Cardiac fibroblast (primary cell): Measurements from ENCODE around the gene TMEM108.

Experiments
- DNase-seq, 2 donors: peaks; one replicate each; pipeline versions ENCODE4 v3.0.0 to v3.0.0-alpha.2; 2010; ENCODE audit warnings: low read depth in 2 of 2
- H3K4me3 ChIP-seq, 2 donors: replicated peaks in 1 of 2; 1 replicate in 1 of 2; 2 replicates in 1 of 2; pipeline ENCODE4 v1.5.1; 2011; ENCODE audit warnings: low read depth in 2 of 2, low read length in 2 of 2, mild to moderate bottlenecking in 2 of 2, moderate library complexity in 1 of 2
- TF ChIP-seq, protein P1 (sequence below): IDR thresholded peaks from one replicate; pipeline ENCODE4 v1.5.1; 2011; ENCODE audit warnings: low read depth, mild to moderate bottlenecking, low read length, inconsistent platforms

The TMEM108 gene

DNA sequence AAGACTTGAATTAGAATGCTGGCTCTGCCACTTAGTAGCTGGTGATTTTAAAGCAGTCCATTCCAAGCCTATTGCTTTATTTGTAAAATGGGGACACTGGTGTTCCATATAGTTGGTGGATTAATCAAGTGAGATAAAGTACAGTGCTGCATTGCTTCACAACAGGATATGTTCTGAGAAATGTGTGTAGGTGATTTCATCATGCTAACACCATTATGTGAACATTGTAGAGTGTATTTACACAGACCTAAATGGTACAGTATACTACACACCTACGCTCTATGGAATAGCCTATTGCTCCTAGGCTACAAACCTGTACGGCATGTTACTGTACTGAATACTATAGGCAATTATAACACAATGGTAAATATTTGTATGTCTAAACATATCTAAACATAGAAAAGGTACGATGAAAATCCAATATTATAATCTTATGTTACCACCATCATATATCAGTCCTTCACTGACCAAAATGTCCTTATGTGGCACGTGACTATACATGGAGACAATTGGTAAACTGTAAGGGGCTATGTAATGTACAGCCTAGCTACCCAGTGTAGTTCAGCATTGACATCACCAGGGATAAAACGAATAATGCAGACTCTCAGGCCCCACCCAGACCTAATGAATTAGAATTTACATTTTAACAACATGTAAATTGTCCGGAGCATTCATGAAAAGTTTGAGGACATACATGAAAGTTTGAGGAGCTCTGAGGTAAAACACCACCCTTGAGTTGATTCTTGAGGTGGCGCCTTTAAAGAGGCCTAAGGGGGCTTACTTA is 240.3 kb downstream of the TMEM108 start:
- peak in 1 of 2 donors; percentile 36 for DNase-seq
- H3K4me3 ChIP-seq = no peak overlapping the region
- TF ChIP-seq, protein P1, sequence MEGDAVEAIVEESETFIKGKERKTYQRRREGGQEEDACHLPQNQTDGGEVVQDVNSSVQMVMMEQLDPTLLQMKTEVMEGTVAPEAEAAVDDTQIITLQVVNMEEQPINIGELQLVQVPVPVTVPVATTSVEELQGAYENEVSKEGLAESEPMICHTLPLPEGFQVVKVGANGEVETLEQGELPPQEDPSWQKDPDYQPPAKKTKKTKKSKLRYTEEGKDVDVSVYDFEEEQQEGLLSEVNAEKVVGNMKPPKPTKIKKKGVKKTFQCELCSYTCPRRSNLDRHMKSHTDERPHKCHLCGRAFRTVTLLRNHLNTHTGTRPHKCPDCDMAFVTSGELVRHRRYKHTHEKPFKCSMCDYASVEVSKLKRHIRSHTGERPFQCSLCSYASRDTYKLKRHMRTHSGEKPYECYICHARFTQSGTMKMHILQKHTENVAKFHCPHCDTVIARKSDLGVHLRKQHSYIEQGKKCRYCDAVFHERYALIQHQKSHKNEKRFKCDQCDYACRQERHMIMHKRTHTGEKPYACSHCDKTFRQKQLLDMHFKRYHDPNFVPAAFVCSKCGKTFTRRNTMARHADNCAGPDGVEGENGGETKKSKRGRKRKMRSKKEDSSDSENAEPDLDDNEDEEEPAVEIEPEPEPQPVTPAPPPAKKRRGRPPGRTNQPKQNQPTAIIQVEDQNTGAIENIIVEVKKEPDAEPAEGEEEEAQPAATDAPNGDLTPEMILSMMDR = no peak

DNA sequence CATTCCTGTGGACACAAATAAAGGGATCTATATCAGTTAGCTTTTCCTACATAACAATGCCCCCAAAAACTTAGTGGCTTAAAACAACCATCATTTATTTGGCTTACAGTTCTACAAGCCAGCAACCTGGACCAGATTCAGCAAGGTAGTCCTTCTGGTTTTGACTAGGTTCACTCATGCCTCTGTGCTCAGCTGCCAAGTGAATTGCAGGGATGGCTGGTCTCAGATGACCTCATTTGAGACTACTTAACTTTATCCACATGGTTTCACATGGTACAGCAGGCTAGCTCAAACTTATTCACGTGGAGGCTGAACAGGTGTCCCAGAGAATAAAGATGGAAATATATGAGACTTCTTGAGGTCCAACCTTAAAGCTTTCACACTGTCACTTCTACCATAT is 242.4 kb downstream of the TMEM108 start:
- TF ChIP-seq, protein P1 = no peak
- no peak for DNase-seq
- H3K4me3 ChIP-seq = no peak overlapping the region

DNA sequence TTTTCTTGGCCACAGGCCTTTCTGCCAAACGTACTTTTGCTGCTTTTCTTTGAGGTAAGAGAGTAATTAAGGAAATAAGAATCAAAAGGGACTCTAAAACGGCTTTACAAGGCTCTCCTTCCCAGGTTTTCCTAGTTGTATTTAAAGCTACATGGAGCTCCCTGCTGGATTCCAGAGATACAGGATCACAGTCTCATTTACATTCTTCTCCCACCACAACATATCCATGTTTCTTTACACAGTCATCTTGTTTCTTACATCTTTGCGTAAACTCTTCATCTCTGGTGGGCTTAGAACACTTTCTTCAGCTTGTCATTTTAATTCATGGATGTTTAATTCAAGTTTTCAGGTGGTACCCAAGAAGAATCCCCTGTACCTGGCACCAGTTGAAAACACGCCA is 244.0 kb downstream of the TMEM108 start:
- no peak for DNase-seq
- no peak overlapping the region for H3K4me3 ChIP-seq

DNA sequence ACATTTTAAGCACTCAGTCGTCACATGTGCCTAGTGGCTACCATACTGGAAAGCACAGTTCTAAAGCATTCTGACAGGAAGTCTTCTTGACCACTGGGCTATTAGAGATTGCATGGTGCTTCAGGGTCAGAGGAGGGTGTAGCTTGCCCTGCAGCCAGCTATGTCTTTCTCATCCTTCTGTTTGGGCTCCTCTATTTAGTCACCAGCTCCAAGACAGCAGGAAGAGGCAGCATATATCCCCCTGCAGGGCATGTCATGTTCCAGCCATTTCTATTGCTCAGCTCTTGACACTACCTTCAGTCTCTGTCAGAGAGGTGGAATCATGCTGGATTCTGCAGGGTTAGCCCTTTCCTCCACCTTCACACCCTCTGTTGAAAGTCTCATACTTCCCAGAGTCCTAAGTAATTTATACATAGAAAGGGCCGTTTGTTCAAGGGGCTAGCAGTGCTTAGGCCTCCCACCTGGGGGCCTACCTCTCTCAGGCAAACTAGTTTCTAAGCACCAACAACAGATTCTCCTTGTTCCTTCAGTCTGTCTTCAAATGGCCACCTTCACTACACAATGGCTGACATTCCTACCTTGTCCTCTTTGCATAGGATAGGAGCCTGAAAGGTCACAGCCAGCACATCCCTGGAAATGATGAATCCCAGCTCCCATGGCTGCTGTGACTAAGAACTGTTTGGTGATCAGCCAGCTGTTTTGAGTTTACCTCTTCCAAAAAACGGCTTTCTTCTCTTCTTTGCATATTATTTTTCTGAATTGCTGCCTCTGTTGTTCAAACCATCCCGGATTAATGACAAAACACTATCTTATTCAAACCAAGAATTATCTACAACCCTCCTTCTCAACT is 246.0 kb downstream of the TMEM108 start:
- TF ChIP-seq, protein P1 = no peak
- no peak for DNase-seq
- H3K4me3 ChIP-seq = no peak overlapping the region

More for the DNA sequence above, 244.0 kb downstream of the TMEM108 start:
- TF ChIP-seq, protein P1 = no peak

DNA sequence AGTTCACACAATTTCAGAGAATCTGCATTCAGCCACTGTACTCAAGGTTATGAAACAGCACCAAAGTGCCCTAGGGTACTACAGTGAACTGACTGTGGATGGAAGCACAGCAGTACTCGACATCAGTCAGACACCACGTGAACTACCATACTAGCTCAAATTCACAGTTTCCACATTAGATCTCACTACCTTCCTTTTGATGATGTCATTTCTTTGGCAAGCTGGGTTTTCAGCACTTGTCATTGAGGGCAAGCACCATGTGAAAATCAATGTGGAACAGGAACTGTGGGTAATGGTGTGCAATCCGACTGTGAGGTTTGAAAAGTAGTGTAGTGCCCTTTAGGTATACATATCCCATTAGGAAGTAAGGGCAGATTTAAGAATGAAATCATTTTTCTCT is 251.1 kb downstream of the TMEM108 start:
- H3K4me3 ChIP-seq = no peak overlapping the region

DNA sequence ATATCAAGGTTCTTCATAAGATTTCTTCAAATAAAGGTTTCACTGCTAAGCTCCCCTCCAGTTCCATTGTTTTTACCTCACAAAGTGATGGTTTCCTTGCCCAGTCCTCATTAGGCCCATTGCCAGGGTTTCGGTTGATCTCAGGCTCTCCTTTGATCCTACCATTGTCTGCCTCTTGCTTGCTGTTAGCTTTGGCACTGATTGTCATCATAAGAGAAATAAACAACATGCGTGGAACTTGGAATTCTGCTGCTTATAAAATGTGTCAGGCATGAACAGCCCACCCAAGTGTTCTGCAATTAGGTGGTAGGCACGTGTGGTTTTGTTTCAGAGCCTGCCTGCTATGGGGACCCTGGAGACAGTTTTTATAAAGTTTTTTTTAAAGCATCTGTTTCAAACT is 254.1 kb downstream of the TMEM108 start:
- TF ChIP-seq, protein P1 = no peak
- DNase-seq = no peak
- no peak overlapping the region for H3K4me3 ChIP-seq

More for the DNA sequence above, 251.1 kb downstream of the TMEM108 start:
- DNase-seq = no peak
- TF ChIP-seq, protein P1 = no peak
